Neural cell (in vitro differentiated cells): Measurements from ENCODE around the gene KRT35. TPM values are rescaled to one million over a fixed set of nuclear protein-coding genes. Genes with fewer than 3 reads are reported as not detected.

Source experiments
- H2AFZ ChIP-seq: fragments of 200-600, 300-800 bp; sonication (generic), shearing (Covaris generic); 2 replicates; pipeline ENCODE4 v1.6.0; 2014; ENCODE audit warnings: low read depth, mild to moderate bottlenecking, antibody characterized with exemption, low read length, moderate library complexity
- H3F3A ChIP-seq: fragments of 200-600 bp; shearing (Covaris generic); 2 replicates; pipeline ENCODE4 v1.6.1; 2016; ENCODE audit warnings: mild to moderate bottlenecking, moderate library complexity, mixed read lengths, antibody characterized with exemption, low read length; ENCODE audit not compliant: insufficient read depth, poor library complexity, severe bottlenecking
- H3K27ac ChIP-seq: fragments of 200-600, 300-800 bp; sonication (generic), shearing (Covaris generic); 2 replicates; pipeline ENCODE4 v1.5.1; 2014; ENCODE audit warnings: mild to moderate bottlenecking, low read length, moderate library complexity
- H3K27me3 ChIP-seq: fragments of 300-800, 200-600 bp; sonication (generic), shearing (Covaris generic); 2 replicates; pipeline ENCODE4 v1.6.0; 2014; ENCODE audit warnings: mild to moderate bottlenecking, low read depth, low read length, moderate library complexity; ENCODE audit not compliant: insufficient read depth
- H3K36me3 ChIP-seq: fragments of 300-800, 200-600 bp; sonication (generic), shearing (Covaris generic); 2 replicates; pipeline ENCODE4 v1.5.1; 2014; ENCODE audit warnings: mild to moderate bottlenecking, antibody characterized with exemption, low read length, moderate library complexity; ENCODE audit not compliant: insufficient read depth
- H3K4me2 ChIP-seq: fragments of 300-800, 200-600 bp; sonication (generic), shearing (Covaris generic); 2 replicates; pipeline ENCODE4 v1.6.0; 2014; ENCODE audit warnings: mild to moderate bottlenecking, low read length
- H3K4me3 ChIP-seq: fragments of 300-800, 200-600 bp; sonication (generic), shearing (Covaris generic); 2 replicates; pipeline ENCODE4 v1.5.1; 2014; ENCODE audit warnings: mild to moderate bottlenecking, low read length, moderate library complexity
- H3K79me2 ChIP-seq: fragments of 200-600 bp; shearing (Covaris generic); replicated peaks from 2 replicates; pipeline ENCODE4 v1.6.0; 2014; ENCODE audit warnings: mild to moderate bottlenecking, low read length, moderate library complexity; ENCODE audit not compliant: insufficient read depth
- H3K9ac ChIP-seq: fragments of 300-800, 200-600 bp; sonication (generic), shearing (Covaris generic); 2 replicates; pipeline ENCODE4 v1.6.1; 2016; ENCODE audit warnings: mild to moderate bottlenecking, low read length, mixed read lengths
- H3K9me2 ChIP-seq: fragments of 200-600 bp; shearing (Covaris generic); 2 replicates; pipeline ENCODE4 v1.6.1; 2016; ENCODE audit warnings: mild to moderate bottlenecking, low read length, mixed read lengths; ENCODE audit not compliant: insufficient read depth
- H3K9me3 ChIP-seq: fragments of 200-600, 300-800 bp; sonication (generic), shearing (Covaris generic); 2 replicates; pipeline ENCODE4 v1.6.1; 2016; ENCODE audit warnings: mild to moderate bottlenecking, mixed run types, low read length, moderate library complexity, mixed read lengths
- H4K20me1 ChIP-seq: fragments of 200-600 bp; shearing (Covaris generic); 2 replicates; pipeline ENCODE4 v1.6.1; 2016; ENCODE audit warnings: mild to moderate bottlenecking, mixed run types; ENCODE audit not compliant: insufficient read depth
- CTCF ChIP-seq: fragments of 450-650 bp; IDR thresholded peaks from 2 replicates; pipeline ENCODE4 v1.5.1; 2014; ENCODE audit warnings: antibody characterized with exemption, mild to moderate bottlenecking, moderate library complexity; ENCODE audit not compliant: poor library complexity, severe bottlenecking
- EP300 ChIP-seq: fragments of 450-650 bp; conservative IDR thresholded peaks from 2 replicates; pipeline ENCODE4 v1.6.1; 2014; ENCODE audit warnings: antibody characterized with exemption, mild to moderate bottlenecking, moderate library complexity; ENCODE audit not compliant: poor library complexity, severe bottlenecking
- EZH2 ChIP-seq: fragments of 200-600, 300-800 bp; shearing (Covaris generic), sonication (generic); IDR thresholded peaks from 2 replicates; pipeline ENCODE4 v1.6.1; 2014; ENCODE audit warnings: antibody characterized with exemption, low read length, borderline replicate concordance, mild to moderate bottlenecking; ENCODE audit not compliant: insufficient read depth, poor library complexity, severe bottlenecking
- MXI1 ChIP-seq: fragments of 450-650 bp; conservative IDR thresholded peaks from 2 replicates; pipeline ENCODE4 v1.6.1; 2014; ENCODE audit warnings: antibody characterized with exemption, mild to moderate bottlenecking; ENCODE audit not compliant: poor library complexity, severe bottlenecking
- POLR2AphosphoS5 ChIP-seq: IDR thresholded peaks from 2 replicates; pipeline ENCODE4 v1.6.1; 2012
- RAD21 ChIP-seq: fragments of 450-650 bp; conservative IDR thresholded peaks from 2 replicates; pipeline ENCODE4 v1.6.1; 2014; ENCODE audit warnings: antibody characterized with exemption, mild to moderate bottlenecking, moderate library complexity
- REST ChIP-seq: IDR thresholded peaks from 2 replicates; pipeline ENCODE4 v1.6.1; 2012; ENCODE audit warnings: borderline replicate concordance
- SMC3 ChIP-seq: fragments of 450-650 bp; conservative IDR thresholded peaks from 2 replicates; pipeline ENCODE4 v1.6.1; 2014; ENCODE audit warnings: antibody characterized with exemption, mild to moderate bottlenecking, moderate library complexity; ENCODE audit not compliant: poor library complexity
- TAF1 ChIP-seq: IDR thresholded peaks from 2 replicates; pipeline ENCODE4 v1.6.1; 2012; ENCODE audit warnings: low read depth
- polyA plus RNA-seq: library from polyadenylated mRNA; depleted of rRNA; stranded (reverse); fragments of >200 nt; gene quantifications from 2 replicates; pipeline ENCODE4 v1.2.3, GENCODE V29; 2014

The KRT35 gene
- polyA plus RNA-seq, 1 donor from 2014 or later: not detected

GRCh38 chr17:41463746-41464145 is 17.2 kb downstream of the KRT35 start:
- Histone ChIP-seq H3K36me3 (no peaks in the 10 kb centered on the region), H3K9me3 (no peaks in the 10 kb centered on the region), H3K4me3 (no peak overlapping the region), H3K27ac (no peak overlapping the region), H3F3A (no peaks in the 10 kb centered on the region), H3K27me3 (no peaks in the 10 kb centered on the region), H3K79me2 (no peaks in the 10 kb centered on the region), H3K9me2 (no peaks in the 10 kb centered on the region), H3K4me2 (no peak overlapping the region), H2AFZ (no peak overlapping the region), H3K9ac (no peak overlapping the region), H4K20me1 (no peaks in the 10 kb centered on the region)
- TF ChIP-seq MXI1: no peak
- TF ChIP-seq SMC3: no peak
- TF ChIP-seq POLR2AphosphoS5: no peak
- TF ChIP-seq TAF1: no peak
- TF ChIP-seq EP300: no peak
- TF ChIP-seq RAD21: no peak
- no peak for TF ChIP-seq CTCF
- TF ChIP-seq EZH2: no peak
- no peak for TF ChIP-seq REST

GRCh38 chr17:41462705-41463104 is 18.2 kb downstream of the KRT35 start:
- TF ChIP-seq RAD21 (no peak), POLR2AphosphoS5 (no peak), REST (no peak), MXI1 (no peak), EP300 (no peak), SMC3 (no peak)
- H3K9me2 ChIP-seq: no peaks in the 10 kb centered on the region
- no peak overlapping the region for H3K4me2 ChIP-seq
- no peaks in the 10 kb centered on the region for H4K20me1 ChIP-seq
- no peaks in the 10 kb centered on the region for H3K27me3 ChIP-seq
- no peaks in the 10 kb centered on the region for H3F3A ChIP-seq
- H2AFZ ChIP-seq: no peak overlapping the region
- H3K4me3 ChIP-seq: no peak overlapping the region
- H3K79me2 ChIP-seq: no peaks in the 10 kb centered on the region
- H3K27ac ChIP-seq: no peak overlapping the region
- no peaks in the 10 kb centered on the region for H3K9me3 ChIP-seq
- no peaks in the 10 kb centered on the region for H3K36me3 ChIP-seq
- no peak overlapping the region for H3K9ac ChIP-seq
